PC-3 (cell line): Measurements from ENCODE around the gene CNTN4.

ENCODE experiments used
- EZH2 ChIP-seq: fragments of 300-600 bp; sonication (generic); IDR thresholded peaks from one replicate; pipeline ENCODE4 v1.6.1; 2017; ENCODE audit warnings: antibody characterized with exemption, mild to moderate bottlenecking, low read length; ENCODE audit not compliant: unreplicated experiment
- EZH2phosphoT487 ChIP-seq: fragments of 300-600 bp; sonication (generic); IDR thresholded peaks from 2 replicates; pipeline ENCODE4 v1.6.1; 2018; ENCODE audit warnings: mild to moderate bottlenecking, antibody characterized with exemption, low read length, borderline replicate concordance
- TF ChIP-seq, protein P1 (sequence below): fragments of 300-600 bp; sonication (generic); conservative IDR thresholded peaks from 2 replicates; pipeline ENCODE4 v1.5.1; 2017; ENCODE audit warnings: antibody characterized with exemption, low read depth, mild to moderate bottlenecking, low read length

DNA sequence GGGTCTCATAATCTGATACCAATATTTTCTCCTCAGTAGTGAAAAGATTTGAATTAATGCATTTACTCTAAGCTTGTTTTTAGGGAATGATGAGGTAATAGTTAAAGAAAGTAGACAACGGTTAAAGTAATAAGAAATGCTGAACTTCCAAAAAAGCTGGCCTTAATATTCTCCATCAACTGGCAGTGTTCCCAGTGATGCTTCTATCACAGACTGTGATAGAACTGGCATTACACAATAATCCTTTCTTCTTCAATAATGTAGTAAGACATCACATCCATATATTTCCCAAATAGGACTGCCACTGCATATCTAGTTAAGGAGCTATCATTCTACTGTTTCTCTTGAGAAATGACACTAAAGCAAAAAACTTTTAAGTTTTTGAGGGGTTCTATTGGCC is 822.8 kb downstream of the CNTN4 start:
- TF ChIP-seq, protein P1, sequence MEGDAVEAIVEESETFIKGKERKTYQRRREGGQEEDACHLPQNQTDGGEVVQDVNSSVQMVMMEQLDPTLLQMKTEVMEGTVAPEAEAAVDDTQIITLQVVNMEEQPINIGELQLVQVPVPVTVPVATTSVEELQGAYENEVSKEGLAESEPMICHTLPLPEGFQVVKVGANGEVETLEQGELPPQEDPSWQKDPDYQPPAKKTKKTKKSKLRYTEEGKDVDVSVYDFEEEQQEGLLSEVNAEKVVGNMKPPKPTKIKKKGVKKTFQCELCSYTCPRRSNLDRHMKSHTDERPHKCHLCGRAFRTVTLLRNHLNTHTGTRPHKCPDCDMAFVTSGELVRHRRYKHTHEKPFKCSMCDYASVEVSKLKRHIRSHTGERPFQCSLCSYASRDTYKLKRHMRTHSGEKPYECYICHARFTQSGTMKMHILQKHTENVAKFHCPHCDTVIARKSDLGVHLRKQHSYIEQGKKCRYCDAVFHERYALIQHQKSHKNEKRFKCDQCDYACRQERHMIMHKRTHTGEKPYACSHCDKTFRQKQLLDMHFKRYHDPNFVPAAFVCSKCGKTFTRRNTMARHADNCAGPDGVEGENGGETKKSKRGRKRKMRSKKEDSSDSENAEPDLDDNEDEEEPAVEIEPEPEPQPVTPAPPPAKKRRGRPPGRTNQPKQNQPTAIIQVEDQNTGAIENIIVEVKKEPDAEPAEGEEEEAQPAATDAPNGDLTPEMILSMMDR: no peak
- no peak for TF ChIP-seq EZH2
- TF ChIP-seq EZH2phosphoT487: no peak
